K562 (cell line): ENCODE data around the gene GADD45B. TPM values are rescaled to one million over a fixed set of nuclear protein-coding genes. Genes with fewer than 3 reads are reported as not detected.

Experiments
- ATAC-seq: fragments of 200-7000 bp; cut with Tn5 transposase; 3 replicates; pipeline ENCODE4 v1.9.1; 2020; ENCODE audit warnings: moderate library complexity
- BruUV-seq: library from RNA; stranded (reverse); fragments of 400-500 nt; replicated peaks from 2 replicates; lab custom pipeline; 2021; lab: Mats Ljungman, UMichigan
- CTCF ChIA-PET: fragments of 300-600 bp; formaldehyde crosslinking; extraction: SDS; loops from one replicate; lab custom pipeline; 2021; ENCODE audit warnings: low intra/inter-chr PET ratio; lab: Yijun Ruan, JAX
- POLR2A ChIA-PET: fragments of 300-600, 350-650 bp; sonication (Branson Sonifier 250); formaldehyde crosslinking; extraction: SDS; loops from one replicate; lab custom pipeline; 2021; ENCODE audit warnings: antibody characterized with exemption, inconsistent platforms; lab: Yijun Ruan, JAX
- DNase-seq, 4 experiments: peaks; one replicate each; pipeline versions ENCODE4 v3.0.0 to v3.0.0-alpha.2; 2011 to 2018; ENCODE audit warnings: low spot score in 3 of 4, mixed read lengths in 3 of 4; ENCODE audit errors: extremely low read depth in 1 of 4
- FAIRE-seq: peaks from 2 replicates; lab custom pipeline; 2011; peaks lifted over from hg19 to GRCh38; lab: Jason Lieb, UNC
- H2AFZ ChIP-seq: 2 replicates; pipeline ENCODE4 v1.6.0; 2011; ENCODE audit warnings: low read depth, low read length, control low read depth, inconsistent platforms
- H3K27ac ChIP-seq: fragments of 200-600 bp; 3 replicates; pipeline ENCODE4 v1.8.0; 2011; ENCODE audit warnings: low read depth, mild to moderate bottlenecking, control low read depth, inconsistent platforms, low read length, moderate library complexity, mixed read lengths; ENCODE audit errors: extremely low read depth
- H3K27me3 ChIP-seq, 2 experiments: fragments of 300-600 bp in 1 of 2; 2 replicates in 1 of 2; 3 replicates in 1 of 2; pipeline versions ENCODE4 v1.6.0 to v1.8.0; 2011; ENCODE audit warnings: inconsistent platforms in 2 of 2, low read length in 2 of 2, mild to moderate bottlenecking in 1 of 2, mixed read lengths in 1 of 2, moderate library complexity in 1 of 2; ENCODE audit not compliant: control insufficient read depth in 2 of 2, insufficient read depth in 2 of 2
- H3K36me3 ChIP-seq: fragments of 300-600 bp; 3 replicates; pipeline ENCODE4 v1.8.0; 2011; ENCODE audit warnings: mild to moderate bottlenecking, low read length, inconsistent platforms; ENCODE audit not compliant: control insufficient read depth, insufficient read depth
- H3K4me1 ChIP-seq, 2 experiments: fragments of 200-600 bp in 1 of 2; replicated peaks in 1 of 2; 2 replicates in 1 of 2; 3 replicates in 1 of 2; pipeline versions ENCODE4 v1.5.1 to v1.8.0; 2011; ENCODE audit warnings: inconsistent platforms in 2 of 2, low read length in 2 of 2, mild to moderate bottlenecking in 1 of 2, mixed read lengths in 1 of 2, moderate library complexity in 1 of 2; ENCODE audit not compliant: control insufficient read depth in 2 of 2, insufficient read depth in 2 of 2
- H3K4me2 ChIP-seq: 2 replicates; pipeline ENCODE4 v1.6.1; 2011; ENCODE audit warnings: low read length, control low read depth, inconsistent platforms, mixed read lengths; ENCODE audit not compliant: insufficient read depth
- H3K4me3 ChIP-seq: fragments of 200-600 bp; sonication (generic), shearing (Covaris generic); 2 replicates; pipeline ENCODE4 v1.5.1; 2016; ENCODE audit warnings: control low read depth, inconsistent platforms
- H3K79me2 ChIP-seq: fragments of 200-600 bp; 3 replicates; pipeline ENCODE4 v1.8.0; 2011; ENCODE audit warnings: low read length, inconsistent platforms; ENCODE audit not compliant: control insufficient read depth, insufficient read depth
- H3K9ac ChIP-seq, 2 experiments: 2 replicates each; pipeline versions ENCODE4 v1.6.0 to v1.6.1; 2011; ENCODE audit warnings: low read depth in 2 of 2, low read length in 2 of 2, control low read depth in 1 of 2, inconsistent platforms in 1 of 2, mild to moderate bottlenecking in 1 of 2, mixed read lengths in 1 of 2; ENCODE audit not compliant: insufficient read depth in 1 of 2
- H3K9me1 ChIP-seq: one replicate; pipeline ENCODE4 v1.6.0; 2011; ENCODE audit warnings: inconsistent platforms, mild to moderate bottlenecking, low read length, moderate library complexity; ENCODE audit not compliant: control insufficient read depth, insufficient read depth
- H3K9me3 ChIP-seq: replicated peaks from 2 replicates; pipeline ENCODE4 v1.5.1; 2011; ENCODE audit warnings: low read depth, low read length, inconsistent platforms; ENCODE audit not compliant: control insufficient read depth, insufficient read depth
- H4K20me1 ChIP-seq: replicated peaks from 2 replicates; pipeline ENCODE4 v1.6.1; 2011; ENCODE audit warnings: low read length, inconsistent platforms, mixed read lengths; ENCODE audit not compliant: control insufficient read depth, insufficient read depth
- ARID4B ChIP-seq: sonication (generic); formaldehyde crosslinking; IDR thresholded peaks from 2 replicates; pipeline ENCODE4 v1.8.0; 2022; ENCODE audit warnings: mild to moderate bottlenecking, missing genetic modification reagents
- CCNT2 ChIP-seq: IDR thresholded peaks from 2 replicates; pipeline ENCODE4 v1.6.1; 2011; ENCODE audit warnings: borderline replicate concordance, low read depth, mild to moderate bottlenecking, moderate library complexity, mixed read lengths, low read length; ENCODE audit not compliant: insufficient read length; ENCODE audit errors: extremely low read depth
- CEBPB ChIP-seq: fragments of 450-650 bp; IDR thresholded peaks from 2 replicates; pipeline ENCODE4 v1.6.1; 2016; ENCODE audit warnings: missing genetic modification characterization, missing compliant biosample characterization
- CEBPG ChIP-seq, 3 experiments: fragments of 200-800 bp in 1 of 3; sonication (Bioruptor generic) in 1 of 3; sonication (generic) in 1 of 3; formaldehyde crosslinking in 1 of 3; IDR thresholded peaks in 2 of 3; conservative IDR thresholded peaks in 1 of 3; 2 replicates each; pipeline versions ENCODE4 v1.6.1 to v1.8.0; 2016 to 2022; ENCODE audit warnings: missing compliant biosample characterization in 2 of 3, missing genetic modification characterization in 2 of 3, mild to moderate bottlenecking in 1 of 3, missing genetic modification reagents in 1 of 3
- KAT7 ChIP-seq: sonication (generic); formaldehyde crosslinking; IDR thresholded peaks from 2 replicates; pipeline ENCODE4 v1.8.0; 2022; ENCODE audit warnings: missing genetic modification reagents, mild to moderate bottlenecking, borderline replicate concordance
- NCOA1 ChIP-seq: fragments of 450-650 bp; IDR thresholded peaks from 2 replicates; pipeline ENCODE4 v1.6.1; 2016; ENCODE audit warnings: low read depth
- POLR2B ChIP-seq: fragments of 450-650 bp; IDR thresholded peaks from 2 replicates; pipeline ENCODE4 v1.6.1; 2018; ENCODE audit warnings: low read depth; ENCODE audit not compliant: partially characterized antibody
- RAD21 ChIP-seq, 2 experiments: fragments of 250-450 bp in 1 of 2; fragments of 450-650 bp in 1 of 2; sonication (Bioruptor Pico) in 1 of 2; formaldehyde crosslinking in 1 of 2; IDR thresholded peaks in 1 of 2; conservative IDR thresholded peaks in 1 of 2; 2 replicates each; pipeline versions ENCODE4 v1.4.0 to v1.8.0; 2020 to 2022; ENCODE audit warnings: mild to moderate bottlenecking in 2 of 2, moderate library complexity in 1 of 2
- XRCC4 ChIP-seq: IDR thresholded peaks from one replicate; pipeline ENCODE4 v1.6.1; 2011; ENCODE audit not compliant: insufficient read depth, insufficient read length; ENCODE audit errors: extremely low read depth
- ZC3H4 ChIP-seq: sonication (generic); formaldehyde crosslinking; IDR thresholded peaks from 2 replicates; pipeline ENCODE4 v1.9.0; 2021; ENCODE audit warnings: missing genetic modification reagents, borderline replicate concordance
- WGBS: fragments of 100-300 bp; shearing (Covaris generic); methylation state at CpG from one replicate; pipeline ENCODE4 v1.1.6; 2016; ENCODE audit warnings: low coverage, mixed read lengths; ENCODE audit not compliant: insufficient coverage; ENCODE audit errors: missing lambda C conversion rate; 5-methylcytosine and 5-hydroxymethylcytosine counted together
- in situ Hi-C: fragments of 300-500 bp; cut with MboI; formaldehyde crosslinking; loops from 4 replicates; pipeline ENCODE4 v1.15.0; 2018; ENCODE audit warnings: inconsistent platforms, mixed read lengths
- intact Hi-C: fragments of 100-400 bp; cut with micrococcal nuclease; formaldehyde crosslinking; loops from 2 replicates; pipeline ENCODE4 v1.14.2; 2022
- polyA plus RNA-seq, 8 experiments: library from polyadenylated mRNA; depleted of rRNA in 4 of 8; stranded (reverse) in 5 of 8; unstranded in 3 of 8; fragments of >200 nt; fragmentation: Nextera tagmentation in 2 of 8; fragmentation: Illumina TruSeq in 1 of 8; extraction: Ambion mirVana in 2 of 8; extraction: Trizol in 1 of 8; gene quantifications; 2 replicates each; pipeline versions ENCODE4 v1.2.1 to v1.2.3, GENCODE V29; 2011 to 2014; ENCODE audit warnings: inconsistent platforms in 1 of 8, missing spikeins in 1 of 8
- total RNA-seq, 7 experiments: library from RNA; depleted of rRNA in 6 of 7; stranded (reverse); fragments of >200 nt in 6 of 7; fragmentation: Illumina TruSeq in 2 of 7; extraction: Trizol in 2 of 7; gene quantifications; 2 replicates each; pipeline versions ENCODE4 v1.2.1 to v1.2.3, GENCODE V29; 2011 to 2021; ENCODE audit warnings: low replicate concordance in 1 of 7
- TF ChIP-seq, protein P1 (sequence below): sonication (generic); formaldehyde crosslinking; IDR thresholded peaks from 2 replicates; pipeline ENCODE4 v1.8.1; 2023; ENCODE audit warnings: mild to moderate bottlenecking, missing genetic modification reagents

The GADD45B gene
- total and polyA plus RNA-seq, 9 of the 15 experiments (the other 6 are each of a cell fraction or from before 2014, with no cell fraction given) = 0.06 to 4.1 (median 2.1) TPM

GRCh38 chr19:2476451-2477140 is 669 bp downstream of the GADD45B start:
- in situ Hi-C loops = no loop called here
- Histone ChIP-seq H2AFZ (peak overlapping the region; percentile 85), H3K27me3 (peaks cover 5 to 12% of the 10 kb centered on the region in 2 experiments; a peak in 3 of 5 replicates), H3K9me1 (no peaks in the 10 kb centered on the region), H3K4me2 (peak overlapping the region; percentile 84), H3K9me3 (no peaks in the 10 kb centered on the region), H3K4me1 (peaks cover 2 to 46% of the 10 kb centered on the region in 2 experiments; a peak in 4 of 5 replicates), H3K79me2 (no peaks in the 10 kb centered on the region), H3K4me3 (peak overlapping the region; percentile 49), H4K20me1 (0 out of 2 replicates have a peak, but pooled peaks cover 5% of the 10 kb centered on the region), H3K27ac (peak overlapping the region; percentile 18; the same call in 1 of the 3 replicates), H3K9ac (peak overlapping the region; percentile 50 to 82), H3K36me3 (no peaks in the 10 kb centered on the region)
- FAIRE-seq (no peak), DNase-seq (peak in 3 of 4 experiments; percentile 41 to 72 (median 69)), ATAC-seq (peak; percentile 7)
- WGBS = 8% methylated on average over 16 of the region's 42 CpGs
- intact Hi-C loops = loop anchor here (2.0 kb wide), 1 partner anchor 66 kb away; no protein-coding TSS in a partner anchor
- POLR2A ChIA-PET = interaction anchor here (0.6 to 3.5 kb wide), 54 partner anchors 8 to 1245 kb away, joined by 3 to 26 read pairs (median 5); partner anchors contain the start of genes LMNB2 and TIMM13
- CTCF ChIA-PET = interaction anchor here (0.5 to 2.9 kb wide), 3 partner anchors 103 to 306 kb away, joined by 3 to 47 read pairs (median 4); no protein-coding TSS in a partner anchor
- TSS peak; percentile 95 for BruUV-seq
- TF ChIP-seq CEBPB (tag) (peak; percentile 4; the same call in 1 of the 2 replicates), ZC3H4 (CRISPR knock-in tag) (peak; percentile 19; the same call in 1 of the 2 replicates), NCOA1 (no peak), POLR2B (no peak), ARID4B (CRISPR knock-in tag) (peak; percentile 21; the same call in 1 of the 2 replicates), KAT7 (CRISPR knock-in tag) (0 out of 2 replicates have a peak, but pooled peaks have one; percentile 86), XRCC4 (no peak), CCNT2 (peak; percentile 31), RAD21 (CRISPR knock-in tag; conservative IDR thresholded peaks at IDR 0.05 in 1 of 2, IDR thresholded peaks at IDR 0.05 in 1 of 2) (0 out of 4 replicates have a peak, but pooled peaks of 1 of the 2 experiments have one; percentile 0), CEBPG (CRISPR knock-in tag; IDR thresholded peaks at IDR 0.05) (no peak), CEBPG (tag; conservative IDR thresholded peaks at IDR 0.05 in 1 of 2, IDR thresholded peaks at IDR 0.05 in 1 of 2) (0 out of 4 replicates have a peak, but pooled peaks of 1 of the 2 experiments have one; percentile 15)
- TF ChIP-seq, protein P1, sequence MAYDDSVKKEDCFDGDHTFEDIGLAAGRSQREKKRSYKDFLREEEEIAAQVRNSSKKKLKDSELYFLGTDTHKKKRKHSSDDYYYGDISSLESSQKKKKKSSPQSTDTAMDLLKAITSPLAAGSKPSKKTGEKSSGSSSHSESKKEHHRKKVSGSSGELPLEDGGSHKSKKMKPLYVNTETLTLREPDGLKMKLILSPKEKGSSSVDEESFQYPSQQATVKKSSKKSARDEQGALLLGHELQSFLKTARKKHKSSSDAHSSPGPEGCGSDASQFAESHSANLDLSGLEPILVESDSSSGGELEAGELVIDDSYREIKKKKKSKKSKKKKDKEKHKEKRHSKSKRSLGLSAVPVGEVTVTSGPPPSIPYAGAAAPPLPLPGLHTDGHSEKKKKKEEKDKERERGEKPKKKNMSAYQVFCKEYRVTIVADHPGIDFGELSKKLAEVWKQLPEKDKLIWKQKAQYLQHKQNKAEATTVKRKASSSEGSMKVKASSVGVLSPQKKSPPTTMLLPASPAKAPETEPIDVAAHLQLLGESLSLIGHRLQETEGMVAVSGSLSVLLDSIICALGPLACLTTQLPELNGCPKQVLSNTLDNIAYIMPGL (CRISPR knock-in tag) = no peak
